Tibial artery (tissue), 4 donors: Measurements from ENCODE around the gene PAX4.

Source experiments
- DNase-seq, 2 donors: peaks; one replicate each; pipeline ENCODE4 v3.0.0-alpha.2; 2019
- H3K27ac ChIP-seq, 2 donors: fragments of 200-600 bp; sonication (generic) in 1 of 2; 1 replicate in 1 of 2; 2 replicates in 1 of 2; pipeline ENCODE4 v1.5.1; 2018 to 2019; ENCODE audit warnings: mild to moderate bottlenecking in 1 of 2
- H3K27me3 ChIP-seq, 2 donors: fragments of 200-600 bp; sonication (generic) in 1 of 2; one replicate each; pipeline versions ENCODE4 v1.5.1 to v1.6.0; 2016 to 2019
- H3K36me3 ChIP-seq, 3 donors: fragments of 200-600 bp; sonication (generic) in 2 of 3; one replicate each; pipeline ENCODE4 v1.5.1; 2016 to 2019; ENCODE audit warnings: mild to moderate bottlenecking in 2 of 3
- H3K4me1 ChIP-seq, 4 donors: fragments of 200-600 bp; sonication (generic) in 2 of 4; 1 replicate in 3 of 4; 2 replicates in 1 of 4; pipeline ENCODE4 v1.5.1; 2016 to 2019
- H3K4me3 ChIP-seq, 2 donors: fragments of 200-600 bp; sonication (generic) in 1 of 2; 1 replicate in 1 of 2; 2 replicates in 1 of 2; pipeline ENCODE4 v1.5.1; 2018 to 2019; ENCODE audit warnings: mild to moderate bottlenecking in 2 of 2
- H3K9me3 ChIP-seq, 3 donors: fragments of 200-600 bp; sonication (generic) in 1 of 3; one replicate each; pipeline ENCODE4 v1.5.1; 2016 to 2019
- CTCF ChIP-seq, 2 experiments: fragments of 200-600 bp in 1 of 2; fragments of 450-650 bp in 1 of 2; IDR thresholded peaks; one replicate each; pipeline ENCODE4 v1.5.1; 2017 to 2019; ENCODE audit warnings: antibody characterized with exemption in 2 of 2, mild to moderate bottlenecking in 1 of 2, moderate library complexity in 1 of 2
- intact Hi-C: fragments of 100-400 bp; cut with DNase I; formaldehyde crosslinking; loops from one replicate; pipeline ENCODE4 v1.15.0; 2023; ENCODE audit warnings: low total_unique reads

Gene PAX4

GRCh38 chr7:127588697-127589482, 29.1 kb downstream of the PAX4 start:
- intact Hi-C loops = loop anchor here (1.0 to 2.0 kb wide), 2 partner anchors 63 to 196 kb away; partner anchors contain the start of genes SND1 and ZNF800
- no peaks in the 10 kb centered on the region for H3K27me3 ChIP-seq
- H3K4me3 ChIP-seq = peak overlapping the region; percentile 97 to 98
- peak overlapping the region; percentile 90 to 93 for H3K27ac ChIP-seq
- H3K9me3 ChIP-seq = no peaks in the 10 kb centered on the region
- DNase-seq = peak in 1 of 2 donors; percentile 78
- TF ChIP-seq CTCF (IDR thresholded peaks at IDR 0.05) = peak in 1 of 2 experiments; percentile 15
- peaks cover 0 to 40% (median 30%) of the 10 kb centered on the region in 4 donors for H3K4me1 ChIP-seq
- peaks cover 20 to 39% (median 23%) of the 10 kb centered on the region in 3 donors for H3K36me3 ChIP-seq

DNA sequence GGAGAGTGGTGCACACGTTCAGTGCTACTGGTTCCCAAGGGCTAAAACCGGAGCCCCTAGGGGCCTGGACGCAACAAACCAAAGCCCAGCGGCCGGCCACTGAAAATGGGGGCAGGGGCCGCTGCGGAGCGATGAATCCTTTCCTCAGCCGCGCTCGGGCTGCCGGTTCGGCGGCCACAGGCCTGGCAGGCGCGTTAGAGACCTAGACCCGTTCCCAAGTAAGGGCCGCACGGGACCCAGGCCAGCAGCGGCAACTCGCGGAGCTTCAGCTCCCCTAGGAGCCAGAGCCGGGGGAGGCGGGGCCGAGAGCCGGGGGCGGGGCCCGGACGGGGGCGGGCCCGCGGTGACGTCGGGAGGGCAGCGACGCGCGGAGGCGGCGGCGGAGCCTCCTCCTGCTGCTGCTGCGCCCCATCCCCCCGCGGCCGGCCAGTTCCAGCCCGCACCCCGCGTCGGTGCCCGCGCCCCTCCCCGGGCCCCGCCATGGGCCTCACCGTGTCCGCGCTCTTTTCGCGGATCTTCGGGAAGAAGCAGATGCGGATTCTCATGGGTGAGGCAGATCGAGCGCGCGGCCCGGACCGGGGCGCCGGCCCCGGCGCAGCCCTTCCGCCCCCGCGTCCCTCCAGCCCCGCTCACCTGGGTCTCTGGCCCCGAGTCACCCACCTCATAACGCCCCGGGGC, 29.8 kb downstream of the PAX4 start, which contains the start of gene ARF5:
Gene ARF5 (plus strand): TSS at position 393 of the 678 bp plus-strand sequence. CDS start 88 bp downstream, at position 481.
- intact Hi-C loops = loop anchor here (1.0 to 2.0 kb wide), 2 partner anchors 64 to 195 kb away; partner anchors contain the start of genes SND1 and ZNF800
- H3K4me1 ChIP-seq = peaks cover 0 to 47% (median 37%) of the 10 kb centered on the region in 4 donors

DNA sequence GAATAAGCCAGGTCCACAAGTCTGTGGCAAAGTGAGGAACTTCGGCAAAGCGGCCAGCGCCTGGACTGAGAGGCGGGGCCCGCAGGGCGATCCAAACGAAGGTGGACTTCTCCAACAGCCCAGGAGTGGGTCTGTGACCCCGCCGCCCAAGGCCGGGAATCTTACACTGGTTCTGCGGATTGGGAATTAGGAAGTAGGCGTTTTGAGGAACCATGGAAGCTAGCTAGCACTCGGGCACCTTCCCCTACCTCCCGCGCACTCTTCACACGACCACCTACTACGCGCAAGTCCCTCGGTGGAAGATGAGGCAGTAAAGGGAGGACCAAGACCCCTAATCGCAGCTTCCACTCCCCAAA, 30.3 kb downstream of the PAX4 start:
- Histone ChIP-seq H3K27me3 (no peaks in the 10 kb centered on the region), H3K36me3 (peaks cover 25 to 34% (median 27%) of the 10 kb centered on the region in 3 donors), H3K27ac (peak overlapping the region; percentile 90 to 93), H3K9me3 (no peaks in the 10 kb centered on the region), H3K4me1 (peaks cover 0 to 52% (median 42%) of the 10 kb centered on the region in 4 donors), H3K4me3 (peak overlapping the region; percentile 97 to 98)
- no peak for DNase-seq
- TF ChIP-seq CTCF (IDR thresholded peaks at IDR 0.05) = no peak
- intact Hi-C loops = loop anchor here (1.0 to 2.0 kb wide), 2 partner anchors 65 to 195 kb away; partner anchors contain the start of genes SND1 and ZNF800

More for the DNA sequence above, 29.8 kb downstream of the PAX4 start, which contains the start of gene ARF5:
- TF ChIP-seq CTCF (IDR thresholded peaks at IDR 0.05) = no peak
- Histone ChIP-seq H3K27me3 (no peaks in the 10 kb centered on the region), H3K36me3 (peaks cover 20 to 34% (median 23%) of the 10 kb centered on the region in 3 donors), H3K4me3 (peak within 1 kb of the TSS; percentile 97 to 98), H3K27ac (peak within 1 kb of the TSS; percentile 90 to 93), H3K9me3 (no peaks in the 10 kb centered on the region)
- DNase-seq = peak; percentile 85 to 94

DNA sequence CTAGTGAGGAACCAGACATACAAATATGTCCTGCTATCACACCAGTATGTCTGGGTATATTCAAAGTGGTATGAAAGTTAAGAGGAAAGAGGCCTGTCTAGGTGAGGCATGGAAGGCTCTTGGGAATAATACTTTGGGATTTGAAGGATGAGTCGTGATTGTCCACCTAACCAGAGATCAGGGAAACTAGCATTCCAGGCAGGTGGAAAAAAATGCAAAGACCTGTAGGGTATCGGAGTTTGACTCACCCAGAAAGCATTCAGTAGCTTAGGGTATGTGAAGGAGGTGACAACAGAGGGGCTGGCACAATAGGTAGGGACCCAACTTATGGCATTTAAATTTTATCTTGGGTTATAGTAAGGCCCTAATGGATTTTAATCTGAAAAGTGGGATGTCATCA, 31.6 kb downstream of the PAX4 start:
- peaks cover 0 to 65% (median 54%) of the 10 kb centered on the region in 4 donors for H3K4me1 ChIP-seq
- TF ChIP-seq CTCF (IDR thresholded peaks at IDR 0.05) = no peak
- intact Hi-C loops = no loop called here
- no peaks in the 10 kb centered on the region for H3K9me3 ChIP-seq
- H3K27ac ChIP-seq = peak overlapping the region in 1 of 2 donors; percentile 87
- DNase-seq = no peak
- H3K4me3 ChIP-seq = no peak overlapping the region
- peaks cover 29 to 34% (median 33%) of the 10 kb centered on the region in 3 donors for H3K36me3 ChIP-seq
- no peaks in the 10 kb centered on the region for H3K27me3 ChIP-seq

DNA sequence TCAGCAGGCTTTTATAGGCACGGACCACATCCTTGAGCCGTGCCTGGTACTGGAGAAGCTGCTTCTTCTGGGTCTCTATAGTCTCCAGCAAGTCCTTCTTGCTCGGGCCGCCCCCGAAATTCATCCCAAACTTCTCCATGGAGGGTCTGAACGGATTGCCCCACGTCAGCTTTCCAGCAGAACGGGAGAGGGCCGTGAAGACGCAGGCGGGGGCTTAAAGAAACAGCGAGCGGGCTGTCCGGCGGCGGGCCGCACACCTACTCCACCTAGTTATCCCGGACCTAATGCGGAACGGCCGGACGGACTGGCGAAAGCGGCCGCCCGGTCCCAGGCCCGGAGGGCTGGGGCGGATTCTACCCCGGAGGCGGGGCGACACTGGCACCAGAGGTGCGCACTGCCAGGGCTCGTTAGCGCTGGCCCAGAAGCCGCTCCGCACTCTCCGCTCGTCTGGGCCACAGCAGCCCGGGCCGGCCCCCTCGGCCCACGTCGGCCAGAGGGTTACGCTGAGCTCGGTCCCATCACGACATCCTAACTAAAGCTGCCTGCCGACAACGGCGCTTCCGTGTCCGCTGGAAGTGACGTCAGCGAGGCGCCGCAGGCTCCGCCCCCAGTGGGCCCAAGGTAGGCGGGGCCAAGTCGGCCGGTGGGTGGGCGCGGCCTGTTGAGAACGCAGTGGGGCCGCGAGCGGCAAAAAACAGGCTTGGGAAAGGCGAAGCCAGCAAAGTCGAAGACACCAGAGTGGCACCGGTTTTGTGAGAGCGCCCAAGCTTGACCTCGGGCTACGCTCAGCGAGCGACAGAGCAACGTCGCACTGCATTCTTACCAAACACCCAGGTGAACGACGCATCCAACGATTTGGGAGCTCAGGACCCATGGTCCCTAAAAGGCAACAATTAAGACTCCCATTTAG, 32.6 kb downstream of the PAX4 start, which contains the start of gene GCC1:
Gene GCC1 (minus strand): TSS at position 553 of the 910 bp plus-strand sequence. CDS start 414 bp downstream, at position 139.
- no peaks in the 10 kb centered on the region for H3K9me3 ChIP-seq
- no peak for TF ChIP-seq CTCF (IDR thresholded peaks at IDR 0.05)
- H3K4me3 ChIP-seq = peak within 1 kb of the TSS; percentile 69 to 97
- peaks cover 0 to 75% (median 60%) of the 10 kb centered on the region in 4 donors for H3K4me1 ChIP-seq
- intact Hi-C loops = no loop called here
- DNase-seq = peak; percentile 90 to 96
- no peaks in the 10 kb centered on the region for H3K27me3 ChIP-seq
- peaks cover 26 to 34% (median 32%) of the 10 kb centered on the region in 3 donors for H3K36me3 ChIP-seq
- H3K27ac ChIP-seq = peak within 1 kb of the TSS; percentile 87 to 94
